ENCODE results near the gene PMIS2.

PMIS2 gene

GRCh38 chr19:35556846-35557538, 29.0 kb upstream of the PMIS2 start:
- no peak for DNase-seq

GRCh38 chr19:35557539-35558399, 28.2 kb upstream of the PMIS2 start:
- peak; percentile 55 to 75 for DNase-seq

GRCh38 chr19:35558400-35559280, 27.3 kb upstream of the PMIS2 start:
- no peak for DNase-seq

- DNase-seq: no peak
Observed at GRCh38 chr19:35559281-35559659, 26.7 kb upstream of the PMIS2 start.

- DNase-seq: no peak
Observed at GRCh38 chr19:35559781-35560180, 26.2 kb upstream of the PMIS2 start.

GRCh38 chr19:35560271-35560670, 25.7 kb upstream of the PMIS2 start:
- no peak for DNase-seq

GRCh38 chr19:35560677-35561076, 25.3 kb upstream of the PMIS2 start:
- no peak for DNase-seq

- no peak for DNase-seq
Observed at GRCh38 chr19:35561436-35561835, 24.5 kb upstream of the PMIS2 start.

GRCh38 chr19:35562336-35562735, 23.6 kb upstream of the PMIS2 start:
- DNase-seq: no peak

GRCh38 chr19:35562776-35563175, 23.2 kb upstream of the PMIS2 start:
- DNase-seq: no peak

- no peak for DNase-seq
Observed at GRCh38 chr19:35563207-35563829, 22.7 kb upstream of the PMIS2 start, which contains the start of gene ATP4A. Gene ATP4A (minus strand): TSS chr19:35563658. CDS start chr19:35563629, 29 bp downstream.

- no peak for DNase-seq
Observed at GRCh38 chr19:35565016-35565856, 20.7 kb upstream of the PMIS2 start.

GRCh38 chr19:35566738-35567137, 19.2 kb upstream of the PMIS2 start:
- DNase-seq: no peak

GRCh38 chr19:35569281-35569781, 16.6 kb upstream of the PMIS2 start:
- DNase-seq: no peak

GRCh38 chr19:35571406-35571965, 14.5 kb upstream of the PMIS2 start:
- no peak for DNase-seq

GRCh38 chr19:35577918-35578317, 8.1 kb upstream of the PMIS2 start:
- no peak for DNase-seq

GRCh38 chr19:35578707-35579106, 7.3 kb upstream of the PMIS2 start:
- no peak for DNase-seq

- no peak for DNase-seq
Observed at GRCh38 chr19:35582760-35583159, 3.2 kb upstream of the PMIS2 start.

GRCh38 chr19:35587321-35587720, 1.3 kb downstream of the PMIS2 start:
- no peak for DNase-seq

GRCh38 chr19:35590875-35591274, 4.9 kb downstream of the PMIS2 start:
- DNase-seq: no peak

GRCh38 chr19:35592226-35592625, 6.3 kb downstream of the PMIS2 start:
- DNase-seq: peak in 1 of 2 donors; percentile 18

Data from stimulated activated CD4-positive, alpha-beta T cell treated with anti-CD3 and anti-CD28 coated beads, Interleukin-2, amount 100 ng/mL, for 24 hours (primary cell).